A549 (cell line): ENCODE results near the gene MGST2. TPM values are rescaled to one million over a fixed set of nuclear protein-coding genes. Genes with fewer than 3 reads are reported as not detected.

Experiments
- ATAC-seq, 2 experiments: fragments of 200-7000 bp in 1 of 2; fragments of >200 bp in 1 of 2; cut with Nextera tagmentation in 1 of 2; cut with Tn5 transposase in 1 of 2; 3 replicates each; pipeline versions ENCODE4 v1.8.0 to v1.9.1; 2018 to 2020; ENCODE audit warnings: mild to moderate bottlenecking in 1 of 2, moderate library complexity in 1 of 2
- CTCF ChIA-PET: fragments of 300-600 bp; sonication (Branson Sonifier 250); formaldehyde crosslinking; extraction: SDS; loops from one replicate; lab custom pipeline; 2021; ENCODE audit warnings: antibody characterized with exemption, inconsistent platforms; lab: Yijun Ruan, JAX
- POLR2A ChIA-PET: fragments of 350-600 bp; formaldehyde crosslinking; extraction: SDS; loops from one replicate; lab custom pipeline; 2021; ENCODE audit warnings: antibody characterized with exemption, inconsistent platforms; lab: Yijun Ruan, JAX
- DNase-seq, 2 experiments: peaks; one replicate each; pipeline versions ENCODE4 v3.0.0 to v3.0.0-alpha.2; 2011 to 2016; ENCODE audit warnings: low read depth in 1 of 2, low spot score in 1 of 2
- FAIRE-seq: peaks from 2 replicates; lab custom pipeline; 2011; peaks lifted over from hg19 to GRCh38; lab: Jason Lieb, UNC
- H3K27ac ChIP-seq, 2 experiments: fragments of >200 bp; sonication (Bioruptor Twin); formaldehyde crosslinking; 3 replicates each; pipeline ENCODE4 v1.5.1; 2016 to 2017
- H3K4me1 ChIP-seq: fragments of >200 bp; sonication (Bioruptor Twin); formaldehyde crosslinking; 3 replicates; pipeline ENCODE4 v1.6.1; 2016
- H3K4me2 ChIP-seq: fragments of >200 bp; sonication (Bioruptor Twin); formaldehyde crosslinking; 3 replicates; pipeline ENCODE4 v1.6.1; 2016
- H3K4me3 ChIP-seq: fragments of >200 bp; sonication (Bioruptor Twin); formaldehyde crosslinking; 3 replicates; pipeline ENCODE4 v1.5.1; 2016
- H3K9me3 ChIP-seq: fragments of >200 bp; sonication (Bioruptor Twin); formaldehyde crosslinking; 3 replicates; pipeline ENCODE4 v1.6.1; 2016
- ATOH8 ChIP-seq: fragments of 250-450 bp; sonication (Bioruptor Pico); IDR thresholded peaks from 2 replicates; pipeline ENCODE4 v1.5.0; 2020; ENCODE audit warnings: low read depth, mild to moderate bottlenecking, moderate library complexity
- BCL3 ChIP-seq: fragments of >200 bp; sonication (Bioruptor Twin); formaldehyde crosslinking; IDR thresholded peaks from 3 replicates; pipeline ENCODE4 v1.6.1; 2016
- CBX2 ChIP-seq: fragments of 200-600 bp; sonication (generic); IDR thresholded peaks from 2 replicates; pipeline ENCODE4 v1.6.1; 2016; ENCODE audit warnings: low read depth, mild to moderate bottlenecking, borderline replicate concordance
- CEBPB ChIP-seq, 2 experiments: fragments of >200 bp in 1 of 2; sonication (Bioruptor Twin) in 1 of 2; formaldehyde crosslinking in 1 of 2; IDR thresholded peaks; 2 replicates each; pipeline ENCODE4 v1.6.1; 2012 to 2016
- CHD4 ChIP-seq: fragments of 200-600 bp; sonication (generic); IDR thresholded peaks from 2 replicates; pipeline ENCODE4 v1.6.1; 2016; ENCODE audit warnings: antibody characterized with exemption, mild to moderate bottlenecking, borderline replicate concordance
- E2F6 ChIP-seq: IDR thresholded peaks from 2 replicates; pipeline ENCODE4 v1.6.1; 2012; ENCODE audit warnings: low read depth, borderline replicate concordance
- FOSL2 ChIP-seq, 2 experiments: fragments of 450-650 bp in 1 of 2; fragments of >200 bp in 1 of 2; sonication (Bioruptor Twin) in 1 of 2; formaldehyde crosslinking; IDR thresholded peaks; 2 replicates each; pipeline versions ENCODE4 v1.5.0 to v1.6.1; 2016 to 2020; ENCODE audit warnings: mild to moderate bottlenecking in 1 of 2, moderate library complexity in 1 of 2
- HDAC2 ChIP-seq: fragments of 200-600 bp; sonication (generic); IDR thresholded peaks from 2 replicates; pipeline ENCODE4 v1.6.1; 2016
- HES2 ChIP-seq: fragments of >200 bp; sonication (Bioruptor Twin); formaldehyde crosslinking; IDR thresholded peaks from 2 replicates; pipeline ENCODE4 v1.6.1; 2016
- MAFK ChIP-seq: fragments of 450-650 bp; IDR thresholded peaks from 2 replicates; pipeline ENCODE4 v1.6.1; 2014; ENCODE audit not compliant: partially characterized antibody
- PBX3 ChIP-seq: IDR thresholded peaks from 2 replicates; pipeline ENCODE4 v1.6.1; 2012
- RAD21 ChIP-seq, 2 experiments: fragments of >200 bp in 1 of 2; sonication (Bioruptor Twin) in 1 of 2; formaldehyde crosslinking in 1 of 2; IDR thresholded peaks in 1 of 2; conservative IDR thresholded peaks in 1 of 2; 2 replicates in 1 of 2; 3 replicates in 1 of 2; pipeline ENCODE4 v1.6.1; 2012 to 2018; ENCODE audit warnings: inconsistent platforms in 1 of 2
- RARB ChIP-seq: fragments of 250-450 bp; sonication (Bioruptor Pico); IDR thresholded peaks from 2 replicates; pipeline ENCODE4 v1.8.0; 2021; ENCODE audit warnings: mild to moderate bottlenecking, moderate library complexity
- REST ChIP-seq: fragments of 200-600 bp; sonication (generic); IDR thresholded peaks from 2 replicates; pipeline ENCODE4 v1.6.1; 2016; ENCODE audit warnings: antibody characterized with exemption, mild to moderate bottlenecking, moderate library complexity
- RNF2 ChIP-seq: fragments of 200-600 bp; sonication (generic); IDR thresholded peaks from 2 replicates; pipeline ENCODE4 v1.6.1; 2016; ENCODE audit warnings: low read depth, mild to moderate bottlenecking, antibody characterized with exemption, moderate library complexity, borderline replicate concordance
- USF2 ChIP-seq: fragments of 450-650 bp; IDR thresholded peaks from 2 replicates; pipeline ENCODE4 v1.6.1; 2014; ENCODE audit warnings: antibody characterized with exemption
- ZSCAN20 ChIP-seq: fragments of 250-450 bp; sonication (Bioruptor Pico); IDR thresholded peaks from 2 replicates; pipeline ENCODE4 v1.8.0; 2022; ENCODE audit warnings: mild to moderate bottlenecking, moderate library complexity
- WGBS: methylation state at CpG from one replicate; pipeline ENCODE4 v1.1.6; 2017; ENCODE audit errors: missing lambda C conversion rate; 5-methylcytosine and 5-hydroxymethylcytosine counted together
- polyA plus RNA-seq, 4 experiments: library from polyadenylated mRNA; depleted of rRNA in 3 of 4; stranded (reverse); fragments of >200 nt; fragmentation: RNase III in 1 of 4; extraction: RNeasy Plus Mini Kit Qiagen cat#74134 plus additional on column Dnase treatment in 1 of 4; gene quantifications; 2 replicates in 3 of 4; 3 replicates in 1 of 4; pipeline ENCODE4 v1.2.3, GENCODE V29; 2011 to 2017

The MGST2 gene
- polyA plus RNA-seq, 2 of the 4 experiments (the other 2 are of a cell fraction) = 44.0 to 62.1 TPM

- ChIA-PET CTCF (no interaction called here), POLR2A (no interaction called here)
- TF ChIP-seq ATOH8 (CRISPR knock-in tag) (no peak), MAFK (no peak)
- Histone ChIP-seq H3K4me1 (peaks cover 7% of the 10 kb centered on the region; the same call in 2 of the 3 replicates), H3K9me3 (no peaks in the 10 kb centered on the region), H3K27ac (no peak overlapping the region), H3K4me2 (no peak overlapping the region), H3K4me3 (no peak overlapping the region)
- WGBS = 87% methylated on average over 3 of the region's 3 CpGs
- no peak for FAIRE-seq
- no peak for DNase-seq
- ATAC-seq = no peak
Measured at GRCh38 chr4:139686988-139687387, 21.4 kb downstream of the MGST2 start.

GRCh38 chr4:139689093-139689722 is 23.6 kb downstream of the MGST2 start:
- no peak for ATAC-seq
- POLR2A ChIA-PET = no interaction called here
- FAIRE-seq = no peak

More at GRCh38 chr4:139689093-139689722, 23.6 kb downstream of the MGST2 start:
- Histone ChIP-seq H3K4me3 (no peak overlapping the region), H3K4me1 (no peaks in the 10 kb centered on the region), H3K27ac (no peak overlapping the region), H3K4me2 (no peak overlapping the region), H3K9me3 (no peaks in the 10 kb centered on the region)
- DNase-seq = no peak
- WGBS = 82% methylated on average over 6 of the region's 6 CpGs
- no peak for TF ChIP-seq BCL3
- no peak for TF ChIP-seq USF2
- no peak for TF ChIP-seq ZSCAN20 (CRISPR knock-in tag)
- TF ChIP-seq RARB = no peak
- no peak for TF ChIP-seq RAD21 (conservative IDR thresholded peaks at IDR 0.05 in 1 of 2, IDR thresholded peaks at IDR 0.05 in 1 of 2)
- no peak for TF ChIP-seq CHD4
- no peak for TF ChIP-seq HES2
- TF ChIP-seq E2F6 = no peak
- no peak for TF ChIP-seq CEBPB (IDR thresholded peaks at IDR 0.05)
- no peak for TF ChIP-seq HDAC2
- no peak for TF ChIP-seq PBX3
- no peak for TF ChIP-seq RNF2
- TF ChIP-seq CBX2 = no peak
- TF ChIP-seq FOSL2 (IDR thresholded peaks at IDR 0.05) = no peak
- TF ChIP-seq FOSL2 (CRISPR knock-in tag; IDR thresholded peaks at IDR 0.05) = no peak
- TF ChIP-seq REST = no peak
- CTCF ChIA-PET = no interaction called here
